Thyroid gland (tissue), 4 donors: ENCODE results near the gene DLD. TPM values are rescaled to one million over a fixed set of nuclear protein-coding genes. Genes with fewer than 3 reads are reported as not detected.

Experiments used
- DNase-seq, 2 donors: peaks; one replicate each; pipeline ENCODE4 v3.0.0-alpha.2; 2019
- H3K27ac ChIP-seq, 3 donors: fragments of 200-600 bp; sonication (generic); 1 replicate in 2 of 3; 2 replicates in 1 of 3; pipeline ENCODE4 v1.5.1; 2016 to 2019; ENCODE audit warnings: mild to moderate bottlenecking in 1 of 3, moderate library complexity in 1 of 3
- H3K27me3 ChIP-seq: fragments of 200-600 bp; sonication (generic); one replicate; pipeline ENCODE4 v1.5.1; 2019
- H3K36me3 ChIP-seq, 2 donors: fragments of 200-600 bp; sonication (generic); one replicate each; pipeline ENCODE4 v1.5.1; 2016 to 2019
- H3K4me1 ChIP-seq, 2 donors: fragments of 200-600 bp; sonication (generic); one replicate each; pipeline ENCODE4 v1.5.1; 2017 to 2019
- H3K4me3 ChIP-seq, 3 donors: fragments of 200-600 bp; sonication (generic); replicated peaks in 1 of 3; 1 replicate in 2 of 3; 2 replicates in 1 of 3; pipeline ENCODE4 v1.5.1; 2016; ENCODE audit warnings: mild to moderate bottlenecking in 1 of 3
- H3K9me3 ChIP-seq: fragments of 200-600 bp; sonication (generic); one replicate; pipeline ENCODE4 v1.5.1; 2017
- CTCF ChIP-seq, 6 experiments: fragments of 200-600 bp in 3 of 6; fragments of 450-650 bp in 3 of 6; sonication (generic) in 3 of 6; IDR thresholded peaks; one replicate each; pipeline ENCODE4 v1.5.1; 2016 to 2019; ENCODE audit warnings: antibody characterized with exemption in 6 of 6, mild to moderate bottlenecking in 2 of 6, inconsistent platforms in 1 of 6, moderate library complexity in 1 of 6
- POLR2A ChIP-seq, 2 donors: fragments of 450-650 bp; IDR thresholded peaks; one replicate each; pipeline ENCODE4 v1.6.1; 2017; ENCODE audit warnings: antibody characterized with exemption in 2 of 2, mild to moderate bottlenecking in 2 of 2, moderate library complexity in 1 of 2
- WGBS, 2 donors: methylation state at CpG; one replicate each; pipeline ENCODE4 v1.1.5; 2017; 5-methylcytosine and 5-hydroxymethylcytosine counted together
- intact Hi-C: fragments of 100-400 bp; cut with DNase I; formaldehyde crosslinking; loops from one replicate; pipeline ENCODE4 v1.15.1; 2023
- total RNA-seq, 4 donors: library from RNA; depleted of rRNA; stranded (reverse); fragments of >200 nt; gene quantifications; one replicate each; pipeline ENCODE4 v1.2.3, GENCODE V29; 2016

DLD gene
- total RNA-seq, 4 donors from 2014 or later: 108 to 343 (median 213) TPM

GRCh38 chr7:107964510-107964909 lies 73.5 kb downstream of the DLD start:
- Histone ChIP-seq H3K9me3 (no peaks in the 10 kb centered on the region), H3K27ac (no peak overlapping the region), H3K27me3 (no peaks in the 10 kb centered on the region), H3K4me3 (no peak overlapping the region), H3K36me3 (peaks cover 29 to 33% of the 10 kb centered on the region in 2 donors), H3K4me1 (no peaks in the 10 kb centered on the region)
- WGBS, 2 donors: 90 to 94% methylated on average over 11 of the region's 11 CpGs
- intact Hi-C loops: no loop called here
- DNase-seq: no peak
- no peak for TF ChIP-seq CTCF (IDR thresholded peaks at IDR 0.05)
- no peak for TF ChIP-seq POLR2A (IDR thresholded peaks at IDR 0.05)

- TF ChIP-seq CTCF (IDR thresholded peaks at IDR 0.05): no peak
- no peak for TF ChIP-seq POLR2A (IDR thresholded peaks at IDR 0.05)
- H3K27me3 ChIP-seq: no peaks in the 10 kb centered on the region
- no peaks in the 10 kb centered on the region for H3K4me1 ChIP-seq
- H3K4me3 ChIP-seq: no peak overlapping the region
- WGBS, 2 donors: 82 to 89% methylated on average over 4 of the region's 4 CpGs
- intact Hi-C loops: no loop called here
- H3K36me3 ChIP-seq: peaks cover 12 to 13% of the 10 kb centered on the region in 2 donors
- no peak for DNase-seq
- H3K27ac ChIP-seq: no peak overlapping the region
- H3K9me3 ChIP-seq: no peaks in the 10 kb centered on the region
These were observed 75.7 kb downstream of the DLD start for GRCh38 chr7:107966711-107967110.

GRCh38 chr7:107967420-107967819 lies 76.4 kb downstream of the DLD start:
- Histone ChIP-seq H3K4me1 (no peaks in the 10 kb centered on the region), H3K27me3 (no peaks in the 10 kb centered on the region), H3K9me3 (no peaks in the 10 kb centered on the region), H3K36me3 (peaks cover 9 to 11% of the 10 kb centered on the region in 2 donors), H3K27ac (no peak overlapping the region), H3K4me3 (no peak overlapping the region)
- DNase-seq: no peak
- intact Hi-C loops: no loop called here
- 81 to 82% methylated on average over 4 of the region's 4 CpGs for WGBS, 2 donors
- TF ChIP-seq POLR2A (IDR thresholded peaks at IDR 0.05): no peak
- no peak for TF ChIP-seq CTCF (IDR thresholded peaks at IDR 0.05)

GRCh38 chr7:107968449-107968848 lies 77.5 kb downstream of the DLD start:
- Histone ChIP-seq H3K27me3 (no peaks in the 10 kb centered on the region), H3K9me3 (no peaks in the 10 kb centered on the region), H3K27ac (no peak overlapping the region), H3K36me3 (peaks cover 6 to 8% of the 10 kb centered on the region in 2 donors), H3K4me1 (peaks cover 0 to 4% of the 10 kb centered on the region in 2 donors), H3K4me3 (no peak overlapping the region)
- intact Hi-C loops: no loop called here
- DNase-seq: no peak
- 82 to 86% methylated on average over 3 of the region's 3 CpGs for WGBS, 2 donors
- no peak for TF ChIP-seq POLR2A (IDR thresholded peaks at IDR 0.05)
- no peak for TF ChIP-seq CTCF (IDR thresholded peaks at IDR 0.05)

- no peak overlapping the region for H3K27ac ChIP-seq
- WGBS, 2 donors: 77% methylated on average over 6 of the region's 6 CpGs
- DNase-seq: no peak
- TF ChIP-seq CTCF (IDR thresholded peaks at IDR 0.05): no peak
- TF ChIP-seq POLR2A (IDR thresholded peaks at IDR 0.05): no peak
- H3K4me1 ChIP-seq: peaks cover 0 to 8% of the 10 kb centered on the region in 2 donors
- H3K27me3 ChIP-seq: no peaks in the 10 kb centered on the region
- H3K9me3 ChIP-seq: no peaks in the 10 kb centered on the region
- H3K36me3 ChIP-seq: peaks cover 10 to 12% of the 10 kb centered on the region in 2 donors
- intact Hi-C loops: no loop called here
- no peak overlapping the region for H3K4me3 ChIP-seq
These were observed 78.9 kb downstream of the DLD start for GRCh38 chr7:107969856-107970255.

Other genes starting within 250 kb of the DLD start
- 100 to 1,000 TPM; 193 to 299 (median 254) TPM for gene SLC26A4, start 230.4 kb upstream of the DLD start, total RNA-seq
- 10 to 100 TPM; 27.0 to 41.6 (median 33.5) TPM for gene CBLL1, start 147.0 kb upstream of the DLD start, total RNA-seq
- under 1 TPM in 1 of 4 donors, not detected in 3; 0.45 TPM for gene SLC26A3, start 88.0 kb upstream of the DLD start, total RNA-seq
- gene LAMB1, start 112.0 kb downstream of the DLD start, total RNA-seq: 100 to 1,000 TPM; 103 to 112 (median 106) TPM
- 1 to 10 TPM in 2 of 4 donors, under 1 TPM in 2; 0.15 to 8.1 (median 1.7) TPM for gene LAMB4, start 239.2 kb downstream of the DLD start, total RNA-seq